Fibroblast of peridontal ligament (primary cell): Measurements from ENCODE around the gene UBE2G2.

Experiments used
- DNase-seq: peaks from one replicate; pipeline ENCODE4 v3.0.0-alpha.2; 2010; ENCODE audit errors: extremely low read depth

The UBE2G2 gene

DNA sequence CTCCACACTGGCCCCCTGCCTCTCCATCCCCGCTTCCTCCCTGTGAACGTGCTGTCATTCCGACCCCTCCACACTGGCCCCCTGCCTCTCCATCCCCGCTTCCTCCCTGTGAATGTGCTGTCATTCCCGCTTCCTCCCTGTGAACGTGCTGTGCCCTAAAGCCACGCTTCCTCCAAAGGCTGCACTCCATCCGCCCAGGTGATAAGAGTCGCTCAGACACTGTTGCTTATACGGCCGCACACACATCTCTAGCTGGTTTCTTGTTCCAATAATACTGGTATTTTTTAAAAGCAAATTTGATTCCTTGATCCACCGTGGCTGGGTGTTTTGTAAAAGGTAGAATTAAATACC, 51.0 kb downstream of the UBE2G2 start:
- DNase-seq: no peak

DNA sequence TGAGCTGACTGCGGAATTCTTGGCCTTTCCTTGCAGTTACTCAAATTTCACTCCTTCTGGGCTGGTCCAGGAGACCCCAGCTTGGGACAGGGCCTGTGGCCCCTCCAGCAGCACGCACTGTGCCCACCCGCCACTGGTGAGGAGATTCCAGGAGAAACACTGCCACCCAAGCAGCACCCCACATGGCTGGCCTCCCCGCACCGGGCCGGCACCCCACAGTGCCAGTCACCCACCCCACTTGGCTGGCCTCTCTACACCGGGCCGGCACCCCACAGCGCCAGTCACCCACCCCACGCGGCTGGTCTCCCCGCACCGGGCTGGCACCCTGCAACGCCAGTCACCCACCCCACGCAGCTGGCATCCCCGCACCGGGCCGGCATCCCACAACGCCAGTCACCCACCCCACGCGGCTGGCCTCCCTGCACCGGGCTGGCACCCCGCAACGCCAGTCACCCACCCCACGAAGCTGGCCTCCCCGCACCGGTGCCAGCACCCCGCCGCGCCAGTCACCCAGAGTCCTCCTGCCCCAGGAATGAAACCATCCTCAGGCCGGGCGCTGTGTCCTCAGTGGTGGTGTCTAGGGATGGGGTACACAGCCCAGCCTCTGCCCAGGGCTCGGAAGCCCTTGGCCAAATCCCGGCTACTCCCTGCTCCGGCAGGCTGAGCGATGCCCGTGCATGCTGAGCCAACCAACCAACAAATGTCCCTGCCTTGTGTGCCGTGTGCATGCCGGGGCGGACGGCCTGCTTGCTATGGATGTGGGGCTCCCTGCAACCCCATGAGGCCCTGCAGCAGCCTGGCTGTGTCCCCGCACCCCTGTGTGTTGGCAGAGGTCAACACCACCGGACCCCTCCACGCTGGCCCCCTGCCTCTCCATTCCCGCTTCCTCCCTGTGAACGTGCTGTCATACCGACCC, 51.6 kb downstream of the UBE2G2 start:
- DNase-seq: no peak

DNA sequence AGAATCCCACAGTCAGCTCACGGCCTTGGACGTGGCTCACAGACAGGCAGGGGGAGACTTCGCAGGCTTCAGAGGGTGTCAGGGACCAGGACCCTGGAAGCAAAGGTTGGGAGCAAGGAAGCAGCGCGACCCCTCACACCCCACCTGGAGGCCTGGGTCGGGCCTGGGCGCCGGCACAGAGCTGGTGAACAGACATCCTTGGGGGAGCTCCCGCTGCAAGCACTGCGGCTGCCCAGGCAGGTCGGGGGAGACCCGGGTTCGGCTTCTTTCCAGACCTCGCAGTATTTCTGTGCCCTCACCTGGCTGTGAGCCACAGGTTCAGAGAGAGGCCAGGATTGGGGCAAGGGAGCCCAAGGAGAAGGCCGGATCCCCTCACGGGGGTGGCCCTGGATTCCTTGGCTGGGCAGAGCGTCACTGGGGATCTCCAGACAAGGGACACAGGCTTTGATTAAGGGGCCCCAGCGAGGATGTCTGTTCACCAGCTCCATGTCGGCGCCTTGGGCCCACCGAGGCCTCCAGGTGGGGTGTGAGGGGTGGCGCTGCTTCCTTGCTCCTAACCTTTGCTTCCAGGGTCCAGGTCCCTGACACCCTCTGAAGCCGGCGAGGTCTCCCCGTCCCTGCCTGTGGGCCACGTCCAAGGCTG, 52.4 kb downstream of the UBE2G2 start:
- DNase-seq: no peak

DNA sequence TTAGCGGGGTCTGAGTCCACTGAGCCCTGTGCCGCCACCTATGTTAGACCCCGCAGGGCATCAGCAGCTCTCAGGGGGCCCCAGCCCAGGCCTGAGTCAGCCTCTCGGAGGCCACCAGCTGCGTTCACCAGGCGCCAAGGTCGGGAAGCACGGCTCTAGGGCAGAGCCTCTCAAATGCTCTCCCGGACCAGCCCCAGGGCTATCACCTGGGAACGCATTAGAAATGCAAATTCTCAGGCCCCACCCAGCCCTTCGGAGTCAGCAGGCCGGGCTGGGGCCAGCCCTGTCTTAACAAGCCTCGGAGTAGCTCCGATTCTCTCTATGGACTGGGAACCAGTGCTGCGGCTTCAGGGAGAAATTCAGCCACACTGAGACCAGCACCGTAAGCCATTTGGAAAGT, 53.0 kb downstream of the UBE2G2 start:
- no peak for DNase-seq

DNA sequence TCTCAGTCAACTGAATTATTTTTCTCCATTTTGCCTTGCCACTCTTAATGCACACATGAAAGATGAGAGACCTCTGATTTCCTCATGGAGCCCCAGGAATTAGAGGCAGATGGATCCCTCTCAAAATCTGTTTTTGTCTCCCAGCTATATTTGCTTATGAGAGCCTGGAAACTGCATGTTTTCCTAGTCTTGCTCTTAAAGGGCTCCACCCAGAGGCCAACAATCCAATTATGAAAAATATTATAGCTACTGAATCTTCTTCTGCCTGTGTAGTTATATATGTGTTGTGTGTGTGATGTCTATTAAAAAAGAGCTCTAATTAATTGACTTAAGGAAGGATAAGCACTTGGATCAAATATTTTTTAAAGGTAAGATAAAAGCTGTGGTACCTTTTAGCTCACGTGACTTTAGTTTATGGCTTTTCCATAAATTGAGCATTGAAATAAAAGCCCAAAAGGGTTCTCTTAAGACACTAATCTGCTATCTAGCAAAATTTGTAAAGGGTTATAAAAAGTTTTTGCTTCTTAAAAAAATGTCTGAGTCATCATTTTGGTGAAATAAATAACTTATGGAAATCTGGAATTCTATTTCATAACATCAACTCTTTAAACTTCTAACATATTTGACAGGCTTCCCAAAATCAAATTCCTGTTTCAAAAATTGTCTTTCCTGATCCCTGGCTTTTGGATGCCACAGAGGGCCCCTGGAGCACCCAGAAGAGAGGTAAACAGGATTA, 59.0 kb downstream of the UBE2G2 start:
- DNase-seq: peak; percentile 19

DNA sequence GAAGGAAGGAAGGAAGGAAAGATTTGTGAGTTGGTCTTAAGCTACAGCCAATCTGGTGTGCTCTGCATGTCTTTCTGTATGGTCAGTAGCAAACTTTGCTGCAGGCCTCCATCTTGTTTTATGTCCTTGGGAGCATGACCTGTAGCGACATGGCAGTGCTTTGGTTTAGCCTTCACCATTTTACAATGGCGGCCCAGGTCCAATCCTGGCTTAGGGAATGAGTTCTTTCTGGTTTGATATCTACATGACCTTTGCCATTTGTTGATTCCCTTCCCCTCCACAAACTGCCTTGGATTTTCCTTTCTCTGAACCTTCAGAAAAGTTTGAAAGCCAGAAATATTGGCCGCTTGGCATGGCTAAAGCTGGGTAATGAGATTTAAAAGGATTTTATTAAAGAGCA, 59.7 kb downstream of the UBE2G2 start:
- no peak for DNase-seq

DNA sequence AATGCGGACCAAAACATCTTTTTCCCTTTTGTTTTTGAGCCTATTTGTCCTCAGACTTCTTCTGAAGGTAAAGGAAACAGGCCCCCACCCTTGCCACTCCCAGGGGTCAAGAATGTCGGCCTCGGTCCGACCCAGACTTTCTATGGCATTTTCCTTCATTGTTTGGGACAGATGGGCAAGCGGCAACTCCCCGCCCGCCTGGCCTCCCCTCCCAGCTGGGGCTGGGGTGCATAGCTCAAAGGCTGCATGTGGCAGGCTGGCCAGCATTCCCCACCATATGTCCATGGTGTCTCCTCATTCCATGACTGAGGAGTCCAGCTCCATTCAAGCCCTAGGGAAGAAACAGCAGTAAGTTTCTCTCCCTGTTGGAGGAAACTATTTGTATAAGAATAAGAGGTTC, 60.9 kb downstream of the UBE2G2 start:
- no peak for DNase-seq

DNA sequence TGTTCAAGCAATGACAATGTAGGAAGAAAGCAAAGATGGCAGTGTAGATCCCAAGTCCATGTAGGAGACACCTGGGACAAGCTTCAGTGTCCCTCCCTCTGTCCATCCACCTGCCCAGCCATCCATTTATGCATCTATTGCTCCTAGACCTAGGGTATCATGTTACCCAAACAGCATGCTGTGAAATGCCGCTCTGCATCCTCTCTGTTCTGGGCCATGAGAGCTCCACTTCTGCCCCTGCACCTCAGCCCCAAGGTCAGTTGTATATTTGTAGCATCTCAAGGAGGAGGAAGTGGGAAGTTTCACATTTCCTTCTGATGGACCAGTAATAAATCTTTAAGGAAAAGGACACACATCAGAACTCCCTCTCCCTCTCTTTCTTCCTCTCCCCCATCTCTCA, 62.3 kb downstream of the UBE2G2 start:
- DNase-seq: no peak

DNA sequence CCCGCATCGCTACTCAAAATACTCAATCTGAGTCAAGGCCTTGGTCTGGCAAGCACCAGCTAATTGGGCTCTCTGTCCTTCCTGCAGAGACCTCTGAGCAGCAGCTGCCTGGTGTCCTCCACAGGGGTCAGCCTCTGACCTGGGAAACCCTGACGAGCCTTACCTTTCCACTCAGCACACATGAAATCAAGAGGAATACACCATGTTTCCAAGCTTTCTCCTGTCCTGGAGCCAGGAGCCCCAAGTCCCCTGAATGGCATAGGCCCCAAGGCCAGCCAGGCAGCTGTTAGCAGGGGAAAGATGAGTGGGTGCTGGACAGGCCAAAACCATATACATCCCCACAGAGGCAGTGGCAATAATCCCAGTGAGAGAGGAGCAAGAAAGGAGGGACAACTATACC, 63.0 kb downstream of the UBE2G2 start:
- DNase-seq: no peak

DNA sequence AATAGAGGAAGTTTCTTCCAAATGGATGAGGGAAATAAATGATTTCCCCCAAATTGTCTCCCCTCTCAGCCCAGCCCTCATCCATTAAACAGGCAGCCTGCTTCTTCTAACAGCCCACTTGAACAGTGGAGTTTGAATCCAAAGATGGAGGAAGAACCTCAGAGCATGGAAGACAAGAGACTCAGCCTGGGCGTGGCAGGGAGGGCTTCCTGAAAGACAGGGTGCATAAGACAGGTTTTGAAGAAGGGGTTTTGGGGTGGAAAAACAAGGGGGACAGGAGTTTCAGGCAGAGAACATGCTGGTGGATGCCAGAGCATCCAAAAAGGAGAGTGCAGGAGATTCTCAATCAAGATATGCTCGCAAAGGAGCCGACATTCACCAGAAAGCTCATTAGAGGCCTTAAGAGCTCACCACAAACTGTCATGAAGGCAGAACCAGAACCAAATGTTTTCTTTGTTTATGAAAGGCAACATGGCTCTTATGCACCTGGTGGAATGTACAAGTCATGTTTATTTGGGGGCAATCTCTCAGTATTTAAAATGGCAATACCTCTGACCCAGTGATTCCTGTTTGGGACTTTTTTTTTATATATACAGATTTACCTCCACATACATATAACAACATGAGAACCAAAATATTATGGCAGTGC, 63.8 kb downstream of the UBE2G2 start:
- DNase-seq: peak; percentile 47

DNA sequence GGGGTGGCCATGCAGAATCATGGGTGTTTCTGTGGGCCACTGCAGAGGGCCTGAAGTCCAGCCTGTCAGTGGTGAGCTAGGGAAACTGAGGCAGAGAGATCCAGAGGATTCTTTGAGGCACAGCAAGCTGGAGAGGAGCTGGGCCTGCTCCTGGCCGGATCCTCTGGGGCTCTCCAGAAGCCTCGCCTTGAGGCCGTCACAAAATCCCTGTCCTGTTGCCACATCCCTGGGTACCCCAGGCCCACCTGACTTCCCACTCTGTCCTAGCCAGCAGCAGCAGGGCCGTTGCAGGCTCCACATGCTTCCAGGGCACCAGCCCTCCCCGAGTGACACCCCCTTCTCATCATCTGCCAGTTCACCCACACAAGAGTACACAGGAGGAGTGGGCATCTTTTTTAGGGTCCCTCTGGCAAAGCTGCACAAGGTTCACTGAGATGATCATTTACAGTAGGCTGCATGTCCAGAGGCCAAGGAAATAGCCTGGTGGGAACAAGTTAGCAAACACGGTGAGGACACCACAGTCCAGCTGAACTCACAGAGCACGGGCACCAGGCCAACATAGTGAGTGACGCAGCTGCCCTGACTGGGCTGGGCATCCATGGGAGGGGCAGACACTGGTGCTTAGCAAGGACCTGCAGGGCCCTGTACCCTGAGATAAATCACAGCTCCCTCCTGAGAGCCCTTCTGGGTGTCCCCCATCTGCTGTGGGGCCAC, 65.2 kb downstream of the UBE2G2 start:
- no peak for DNase-seq

DNA sequence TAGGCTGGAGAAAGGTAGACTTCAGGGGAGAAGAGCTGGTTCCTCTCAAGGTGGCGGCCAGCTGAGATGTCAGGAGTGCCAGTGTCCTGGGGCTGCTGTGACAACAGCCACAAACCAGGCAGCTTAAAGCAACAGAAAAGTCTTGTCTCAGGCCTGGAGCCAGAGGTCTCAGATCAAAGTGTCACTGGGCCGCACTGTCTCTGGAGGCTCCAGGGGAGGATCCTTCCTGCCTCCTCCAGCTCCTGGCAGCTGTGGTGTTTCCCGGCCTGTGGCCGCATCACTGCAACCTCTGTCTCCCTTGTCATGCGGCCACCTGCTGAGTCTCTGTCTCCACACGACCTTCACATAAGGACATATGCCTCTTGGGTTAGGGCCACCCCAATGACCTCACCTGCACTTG, 65.8 kb downstream of the UBE2G2 start:
- no peak for DNase-seq

DNA sequence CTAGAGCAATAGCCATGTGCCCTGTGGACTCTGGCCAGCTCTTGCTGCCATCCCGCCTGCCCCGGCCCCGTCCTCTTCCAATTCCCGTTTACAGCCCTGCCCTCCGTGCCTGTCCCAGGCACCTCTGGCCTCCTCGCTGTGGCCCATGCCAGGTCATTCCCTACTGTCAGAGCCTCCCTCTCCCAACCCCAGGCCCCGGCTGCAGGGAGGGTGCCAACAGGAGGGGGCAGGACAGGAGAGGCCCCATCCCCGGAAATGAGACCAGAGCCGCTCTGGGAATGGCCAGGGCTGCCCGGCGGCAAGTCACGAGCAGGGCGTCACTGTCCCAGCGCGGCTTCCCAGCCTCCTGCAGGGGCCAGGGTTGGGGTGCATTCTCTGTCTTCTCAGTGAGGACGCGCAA, 66.8 kb downstream of the UBE2G2 start:
- no peak for DNase-seq

DNA sequence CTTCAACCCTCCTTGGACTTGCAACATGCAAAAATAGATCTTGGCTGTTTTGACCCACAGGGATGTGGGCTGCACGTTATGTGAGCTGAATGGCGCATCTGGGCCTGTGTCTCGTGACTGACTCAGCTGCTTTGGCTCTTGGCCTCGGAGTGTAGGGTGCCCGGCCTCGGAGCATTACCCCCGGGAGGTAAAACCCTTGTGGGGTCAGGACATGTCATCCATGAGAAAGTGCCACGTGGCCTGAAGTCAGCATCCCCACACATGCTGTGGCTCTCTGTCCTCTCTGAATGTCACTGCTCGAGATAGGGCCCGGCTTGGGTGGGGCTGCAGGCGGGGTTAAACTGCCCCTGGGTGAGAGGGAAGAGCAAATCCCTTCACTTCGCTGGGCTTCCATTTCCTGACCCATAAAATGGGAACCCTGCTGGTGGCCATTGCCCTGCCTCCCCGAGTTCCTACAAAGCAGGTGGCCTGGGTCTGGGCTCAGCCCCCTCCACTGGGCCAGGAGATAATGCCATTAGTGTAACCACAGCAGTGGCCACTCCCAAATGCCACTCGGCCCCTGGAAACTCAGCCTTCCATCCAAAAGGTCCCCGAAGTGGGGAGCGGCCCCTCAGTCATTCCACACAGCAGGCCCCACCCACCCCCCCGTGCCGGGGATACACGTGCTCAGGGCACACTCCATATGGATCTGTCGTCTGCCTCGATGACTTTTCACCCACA, 67.4 kb downstream of the UBE2G2 start:
- no peak for DNase-seq

DNA sequence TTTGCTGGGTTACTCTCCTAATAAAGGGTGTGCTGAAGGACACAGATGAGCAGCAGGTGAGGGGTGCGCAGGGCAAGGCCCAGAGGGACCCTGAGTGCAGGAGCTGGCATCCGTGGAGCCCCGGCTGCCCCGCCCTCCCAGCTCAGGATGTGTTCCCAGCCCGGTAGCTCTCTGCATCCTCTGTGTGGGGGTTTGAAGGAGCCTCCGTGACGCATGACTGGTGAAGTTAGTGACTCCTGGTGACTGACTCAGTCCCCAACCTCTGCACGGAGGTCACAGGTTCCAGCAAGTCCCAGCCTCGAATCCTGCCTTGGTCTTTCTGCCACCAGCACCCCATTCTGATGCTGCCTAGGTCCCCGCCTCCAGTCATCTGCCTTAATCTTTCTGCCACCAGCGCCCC, 68.7 kb downstream of the UBE2G2 start:
- no peak for DNase-seq

DNA sequence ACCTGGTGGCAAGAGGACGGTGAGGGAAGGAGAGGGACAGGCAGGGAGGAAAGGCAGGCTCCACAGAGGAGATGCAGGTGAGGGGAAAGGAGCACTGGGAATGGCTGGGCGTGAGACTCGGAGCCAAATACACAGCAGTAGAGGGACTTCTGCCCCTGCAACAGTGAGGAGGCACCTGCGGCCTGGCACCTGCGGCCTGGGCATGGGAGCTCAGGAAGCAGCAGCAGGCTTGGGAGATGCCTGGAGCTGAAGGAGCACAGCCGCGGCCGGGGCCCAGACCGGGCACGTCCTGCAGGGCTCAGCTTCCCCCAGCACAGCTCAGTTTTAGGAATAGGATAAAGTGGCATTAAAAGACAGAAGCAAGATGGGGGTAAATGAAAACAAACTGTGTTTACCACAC, 69.4 kb downstream of the UBE2G2 start:
- DNase-seq: no peak

DNA sequence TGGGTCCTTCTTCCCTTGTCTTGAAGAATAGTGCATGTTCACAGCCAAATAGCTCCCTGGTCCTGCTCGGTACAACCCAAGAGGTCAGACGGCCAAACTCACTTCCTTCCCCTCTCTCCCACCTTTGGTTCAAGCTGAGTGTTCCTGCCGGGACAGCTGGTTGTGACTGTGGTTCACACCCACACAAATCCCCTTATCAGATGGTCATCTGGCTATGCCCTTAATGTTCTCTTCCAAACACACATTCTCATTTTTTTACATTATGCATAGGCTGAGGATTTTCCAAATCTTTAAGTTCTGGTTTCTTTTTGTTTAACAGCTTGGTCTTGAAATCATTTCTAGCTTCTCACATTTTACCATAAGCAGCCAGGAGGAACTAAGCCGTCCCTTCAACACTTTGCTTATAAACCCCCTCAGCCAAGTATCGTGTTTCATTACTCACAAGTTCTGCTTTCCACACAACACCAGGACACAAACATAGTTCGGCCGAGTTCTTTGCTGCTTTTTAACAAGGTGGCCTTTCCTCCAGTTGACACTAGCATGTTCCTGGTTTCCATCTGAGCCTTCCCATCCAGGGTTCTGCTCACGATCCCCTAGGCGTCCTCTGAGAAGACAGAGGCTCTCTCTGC, 70.6 kb downstream of the UBE2G2 start:
- DNase-seq: no peak

DNA sequence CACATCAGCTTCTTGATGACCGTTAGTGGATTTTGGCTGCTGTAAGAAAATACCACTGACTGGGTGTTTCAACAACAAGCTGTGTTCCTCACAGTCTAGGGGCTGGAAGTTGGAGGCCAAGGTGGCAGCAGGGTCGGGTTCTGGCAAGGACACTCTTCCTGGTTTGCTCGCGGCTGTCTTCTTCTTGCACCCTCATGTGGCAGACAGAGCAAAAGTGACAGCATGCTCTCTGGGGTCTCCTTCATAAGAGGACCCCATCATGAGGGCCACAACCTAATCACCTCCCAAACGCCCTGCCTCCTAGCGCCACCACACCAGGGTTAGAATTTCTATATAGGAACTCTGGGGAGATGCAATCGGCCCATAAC, 71.6 kb downstream of the UBE2G2 start:
- DNase-seq: no peak

DNA sequence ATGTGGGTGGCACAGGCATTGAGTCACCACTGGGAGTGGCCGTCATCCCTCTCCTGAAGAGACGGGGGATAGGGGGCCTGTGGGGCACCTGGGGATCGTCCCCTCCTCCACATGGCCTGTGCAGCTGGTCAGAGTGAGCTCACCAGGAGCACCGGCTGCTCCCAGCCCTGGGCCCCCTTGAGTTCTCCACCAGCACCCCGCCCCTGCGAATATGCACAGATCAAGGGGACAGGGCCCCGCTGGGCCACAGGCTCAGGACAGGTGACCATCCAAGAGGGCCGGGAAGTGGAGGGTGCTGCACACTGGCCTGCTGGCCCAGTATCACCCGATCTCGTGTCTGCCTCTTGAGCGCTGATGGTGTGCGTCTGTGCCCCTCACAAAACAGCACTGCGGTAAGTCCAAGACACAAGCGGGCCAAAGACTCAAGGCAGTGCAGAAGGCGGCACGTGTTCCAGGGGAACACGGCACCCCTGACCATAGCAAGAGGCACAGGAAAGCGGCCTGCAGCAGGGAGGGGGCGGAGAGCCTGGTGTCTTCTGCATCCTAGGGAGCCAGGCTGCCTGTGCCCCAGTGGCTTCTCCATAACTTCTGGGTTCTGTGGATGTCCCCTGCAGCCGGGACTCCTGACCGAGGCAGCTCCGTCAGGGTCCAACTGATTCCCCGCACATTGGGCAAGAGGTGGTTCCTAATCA, 72.1 kb downstream of the UBE2G2 start:
- DNase-seq: no peak

DNA sequence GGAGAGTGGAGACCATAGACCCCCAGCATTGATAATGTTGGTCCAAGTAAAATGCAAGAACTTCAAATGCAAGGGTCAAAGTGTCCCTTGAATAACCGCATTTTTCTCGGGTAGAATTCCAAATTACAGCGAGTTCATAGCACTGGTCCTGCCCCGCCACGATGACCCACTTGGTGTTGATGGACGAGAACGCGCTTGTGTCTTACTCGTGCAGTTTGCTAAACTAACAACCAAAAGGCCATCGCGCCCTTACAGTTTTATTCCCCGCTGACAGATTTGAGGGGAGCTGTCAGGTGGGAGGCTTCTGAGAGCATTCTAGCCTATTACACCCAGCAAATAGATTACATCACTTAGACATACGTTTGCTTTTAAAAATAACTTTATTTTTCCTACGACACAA, 72.9 kb downstream of the UBE2G2 start:
- no peak for DNase-seq
